GM18508 (cell line): ENCODE results near the gene TBCA.

Experiments used
- ATAC-seq: cut with Tn5 transposase; IDR thresholded peaks from one replicate; pipeline ENCODE4 v1.9.1; 2021; ENCODE audit warnings: moderate number of reproducible peaks; ENCODE audit not compliant: insufficient read depth, unreplicated experiment

The TBCA gene

GRCh38 chr5:77645158-77645994, 130.8 kb downstream of the TBCA start:
- ATAC-seq, result no peak

- ATAC-seq, result no peak
Observed at GRCh38 chr5:77644371-77645157, 131.6 kb downstream of the TBCA start.

- no peak for ATAC-seq
Observed at GRCh38 chr5:77643654-77644370, 132.3 kb downstream of the TBCA start.

- no peak for ATAC-seq
Observed at GRCh38 chr5:77642738-77643653, 133.1 kb downstream of the TBCA start.

- ATAC-seq, result no peak
Observed at GRCh38 chr5:77641963-77642737, 134.0 kb downstream of the TBCA start.

GRCh38 chr5:77641397-77641943, 134.7 kb downstream of the TBCA start:
- ATAC-seq, result no peak
